SK-N-DZ (cell line): Measurements from ENCODE around the gene WNK1.
"Not testable (repeated sequence)": the region's sequence is repeated elsewhere in the genome, so short reads cannot be mapped to it uniquely, and the experiment has no call there.

Experiments used
- DNase-seq: peaks from one replicate; pipeline ENCODE4 v3.0.0-alpha.2; 2015; ENCODE audit warnings: low spot score

WNK1 gene

DNA sequence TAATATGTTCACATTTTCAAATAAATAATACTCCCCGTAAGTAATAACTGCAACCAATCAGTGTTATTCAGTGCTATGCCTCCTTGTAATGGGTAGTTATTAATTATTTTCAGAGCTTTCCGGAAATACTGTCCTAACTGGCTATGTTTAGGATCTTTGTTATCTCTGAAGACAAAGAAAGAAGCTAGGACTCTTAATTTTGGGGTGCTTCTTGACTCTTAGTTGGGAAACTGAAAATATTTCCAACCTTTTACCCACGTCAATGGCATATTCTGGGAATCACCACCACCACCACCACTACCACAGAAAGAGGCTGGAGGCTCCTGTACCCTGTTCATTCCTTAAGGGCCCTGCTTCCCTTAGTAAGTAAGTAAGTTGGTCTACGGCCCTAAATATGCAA lies 158.0 kb downstream of the WNK1 start:
- no peak for DNase-seq

DNA sequence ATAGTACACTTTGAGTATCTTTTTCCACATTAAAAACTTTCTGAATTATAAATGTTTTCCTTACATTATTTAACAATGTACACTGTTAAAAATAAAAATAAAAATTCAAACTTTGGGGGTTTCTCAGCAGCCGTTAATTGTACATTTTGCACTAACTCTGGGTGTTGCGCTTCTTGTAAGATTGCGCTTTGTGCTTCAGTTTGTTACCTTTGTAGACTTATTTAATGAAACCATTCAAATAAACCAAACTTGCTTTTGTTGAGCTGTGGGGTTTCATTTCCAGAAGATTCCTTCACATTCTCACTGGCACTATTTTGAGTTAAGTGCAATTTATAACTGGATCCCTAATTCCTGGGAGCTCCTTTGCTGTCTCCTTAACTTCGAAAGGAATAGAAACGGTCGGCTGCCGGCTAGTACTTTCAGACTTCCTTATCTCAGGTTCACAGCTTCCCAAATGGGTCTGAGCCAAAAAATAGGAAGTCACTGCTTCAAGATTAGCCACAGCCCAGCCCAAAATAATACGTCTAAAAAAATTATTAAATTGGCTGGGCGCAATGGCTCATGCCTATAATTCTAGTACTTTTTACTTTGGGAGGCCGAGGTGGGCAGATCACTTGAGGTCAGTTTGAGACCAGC lies 158.9 kb downstream of the WNK1 start:
- DNase-seq: no peak

DNA sequence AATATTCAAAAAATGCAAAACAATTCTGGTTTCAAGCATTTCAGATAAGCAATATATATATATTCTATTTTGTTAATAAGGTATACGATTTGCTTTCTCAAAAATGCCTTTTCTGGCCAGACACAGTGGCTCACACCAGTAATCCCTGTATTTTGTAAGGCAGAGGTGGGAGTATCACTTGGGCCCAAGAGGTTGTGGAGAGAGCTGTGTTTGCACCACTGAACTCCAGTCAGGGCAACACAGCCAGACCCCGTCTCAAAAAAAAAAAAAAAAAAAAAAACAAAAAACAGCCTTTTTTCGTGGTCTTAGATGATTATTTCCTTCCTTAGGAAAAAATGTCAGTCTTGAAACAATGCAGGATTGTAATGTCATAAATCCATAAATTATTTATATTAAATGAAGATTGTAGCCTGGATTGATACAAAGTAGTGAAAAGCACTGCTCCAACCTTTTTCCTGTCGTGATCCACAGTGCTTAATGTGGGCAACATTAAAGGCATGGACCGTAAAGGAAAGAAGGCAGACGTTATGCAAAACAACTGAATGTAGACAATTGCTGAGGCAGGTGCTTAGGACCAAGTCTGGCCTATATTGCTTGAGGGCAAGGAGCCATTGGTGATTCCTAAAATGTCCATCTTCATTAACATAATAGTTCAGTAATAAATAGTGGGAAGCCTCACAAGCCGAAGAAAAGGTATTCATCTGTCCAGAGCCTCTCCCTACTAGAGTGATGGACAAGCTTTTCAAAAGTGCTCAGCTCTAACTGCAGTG lies 160.3 kb downstream of the WNK1 start:
- DNase-seq: no peak

DNA sequence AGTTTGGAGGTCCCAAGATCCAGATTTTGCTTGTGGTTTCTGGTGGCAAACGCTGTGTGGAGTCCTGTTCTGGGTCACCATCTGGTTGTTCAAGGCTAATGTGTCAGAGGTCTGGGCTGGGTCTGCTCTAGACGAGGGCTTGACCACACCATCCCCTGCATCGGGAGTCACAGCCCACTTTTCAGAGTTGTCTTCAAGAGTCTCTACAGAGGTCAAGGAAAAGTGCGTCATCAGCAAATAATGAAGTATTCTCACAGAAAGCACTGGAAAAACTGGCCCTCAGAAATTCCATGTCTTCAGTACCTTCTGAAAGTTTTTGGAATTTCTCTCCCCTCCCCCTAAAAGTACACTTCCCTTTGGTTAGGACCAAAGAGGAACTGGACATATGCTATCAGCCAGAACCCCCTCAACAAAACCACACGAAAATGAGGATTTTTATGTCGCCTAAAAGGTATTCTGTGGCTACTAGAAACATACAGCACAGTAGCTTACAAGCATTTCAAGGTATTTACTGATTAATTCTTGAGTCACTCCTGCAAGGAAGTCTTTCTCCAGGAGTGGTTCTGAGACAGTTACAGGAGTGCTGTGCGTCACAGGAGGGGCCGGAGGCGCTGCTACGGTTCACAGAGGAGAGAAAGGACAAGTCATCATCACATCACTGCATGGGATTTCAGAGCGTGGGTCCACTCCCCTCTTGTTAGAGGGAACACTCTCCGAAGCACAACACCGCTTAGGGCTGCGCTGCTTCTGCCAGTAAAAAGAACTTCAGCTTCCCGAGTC lies 161.7 kb downstream of the WNK1 start:
- DNase-seq: no peak

DNA sequence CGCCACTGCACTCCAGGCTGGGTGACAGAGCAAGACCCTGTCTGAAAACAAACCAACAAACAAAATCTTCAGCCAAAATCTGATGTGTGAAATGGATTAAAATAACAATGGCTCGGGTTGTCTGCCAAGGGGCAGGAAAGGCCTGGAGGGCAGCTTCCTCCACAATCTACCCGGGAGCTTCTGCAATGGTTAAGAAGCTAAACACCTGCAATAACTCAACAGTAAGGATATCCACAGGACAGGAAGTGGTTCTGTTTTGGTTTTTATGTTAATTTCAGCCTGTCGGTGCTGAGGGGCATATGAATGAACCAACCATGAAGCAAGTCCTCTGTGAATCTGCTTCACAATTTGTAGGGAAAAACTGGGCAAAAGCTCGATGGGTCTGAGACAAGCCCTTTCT lies 162.7 kb downstream of the WNK1 start:
- no peak for DNase-seq

DNA sequence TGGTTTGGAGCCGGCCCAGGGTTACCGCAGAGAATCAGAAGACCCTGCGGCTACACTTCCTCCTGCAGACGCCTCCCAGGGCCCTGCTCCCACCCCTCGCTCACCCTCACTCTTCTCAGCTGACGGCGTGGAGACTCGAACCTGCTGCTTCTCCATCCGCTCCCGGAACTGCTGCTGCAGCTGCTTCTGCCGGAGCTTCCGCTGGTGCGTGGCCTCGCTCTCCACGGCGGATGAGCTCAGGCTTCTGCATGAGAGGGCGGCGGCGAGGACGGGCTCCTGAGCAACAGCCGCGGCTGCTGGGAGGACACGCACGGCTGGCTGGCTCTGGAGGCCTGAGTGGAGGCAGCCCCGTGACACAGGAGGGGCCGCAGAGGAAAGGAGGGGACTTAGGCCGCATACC lies 163.9 kb downstream of the WNK1 start:
- DNase-seq: no peak

DNA sequence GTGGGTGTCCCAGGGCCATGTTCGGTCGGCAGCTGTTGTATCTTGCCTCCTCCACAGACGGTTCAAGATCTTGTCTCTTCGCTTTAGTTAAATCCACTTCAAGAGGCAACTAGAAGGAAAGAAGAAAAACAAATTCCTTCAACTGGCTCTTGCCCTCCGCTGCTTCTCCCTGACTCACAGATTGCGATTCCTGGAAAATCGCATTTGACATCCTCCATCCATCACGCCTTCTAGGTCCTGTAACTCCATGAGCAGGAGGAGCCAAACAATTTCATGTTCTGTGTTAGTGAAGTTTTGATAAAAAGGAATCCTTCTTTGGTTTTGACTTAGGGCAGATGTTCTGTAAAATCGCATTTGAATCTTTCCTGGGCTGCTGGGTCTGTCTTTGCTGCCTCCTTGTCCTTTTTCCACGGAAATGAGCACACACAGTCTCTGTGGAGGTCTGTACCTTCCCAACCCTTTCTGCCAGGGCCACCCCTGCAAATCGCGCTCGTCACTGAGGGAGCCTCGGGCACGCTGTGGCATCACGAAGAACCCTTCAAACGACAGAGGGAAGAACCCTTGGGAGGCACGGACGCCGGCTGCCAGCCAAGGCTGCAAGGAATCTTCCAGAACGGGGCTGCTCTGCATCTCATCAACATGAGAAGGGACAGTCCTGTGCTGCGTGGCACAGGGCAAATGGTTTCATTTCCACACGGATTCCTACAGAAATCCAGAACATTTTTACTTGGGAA lies 164.5 kb downstream of the WNK1 start:
- DNase-seq: no peak

DNA sequence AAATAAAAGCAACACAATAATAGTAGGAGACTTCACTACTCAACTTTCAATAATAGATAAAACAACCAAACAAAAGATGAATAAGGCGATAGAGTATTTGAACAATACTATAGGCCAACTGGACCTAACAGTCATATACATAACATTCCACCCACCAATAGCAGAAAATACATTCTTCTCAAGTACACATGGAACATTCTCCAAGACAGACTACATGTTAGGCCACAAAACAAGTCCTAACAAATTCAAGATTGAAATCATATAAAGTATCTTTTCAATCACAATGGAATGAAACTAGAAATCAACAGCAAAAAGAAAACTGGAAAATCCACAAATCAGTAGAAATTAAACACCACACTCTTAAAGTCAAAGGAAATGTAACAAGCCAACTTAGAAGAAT lies 168.3 kb downstream of the WNK1 start:
- no peak for DNase-seq

DNA sequence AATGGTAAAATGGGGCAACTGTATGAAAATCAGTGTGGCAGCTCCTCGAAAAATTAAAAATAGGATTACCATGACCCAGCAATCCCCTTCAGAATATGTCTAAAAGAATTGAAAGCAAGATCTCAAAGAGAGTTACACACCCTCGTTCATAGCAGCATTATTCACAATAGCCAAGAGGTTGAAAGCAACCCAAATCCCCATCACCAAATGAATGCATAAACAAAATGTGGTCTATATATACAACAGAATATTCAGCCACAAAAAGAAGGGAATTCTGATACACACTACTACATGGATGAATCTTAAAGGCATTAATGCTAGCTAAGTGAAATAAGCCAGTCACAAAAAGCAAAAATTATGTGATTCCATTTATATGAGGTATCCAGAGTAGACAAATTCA lies 169.9 kb downstream of the WNK1 start:
- no peak for DNase-seq

DNA sequence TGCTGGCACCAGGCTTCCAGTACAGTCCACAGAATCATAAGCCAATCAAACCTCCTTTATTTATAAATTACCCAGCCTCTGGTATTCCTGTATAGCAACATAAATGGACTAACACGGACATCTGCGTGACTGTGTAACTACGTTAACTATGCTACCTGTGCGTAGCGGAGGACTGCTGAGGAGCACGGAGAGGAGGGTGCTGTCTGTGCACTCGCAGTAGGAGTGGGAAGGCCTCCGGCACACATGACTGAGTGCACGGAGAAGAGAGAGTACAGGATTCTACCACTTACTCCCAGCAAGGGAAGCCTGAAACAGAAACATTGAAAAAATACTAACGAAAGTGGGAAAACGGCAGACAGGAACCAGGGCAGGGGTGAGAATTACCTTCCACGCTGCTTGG lies 174.3 kb downstream of the WNK1 start:
- DNase-seq: no peak

DNA sequence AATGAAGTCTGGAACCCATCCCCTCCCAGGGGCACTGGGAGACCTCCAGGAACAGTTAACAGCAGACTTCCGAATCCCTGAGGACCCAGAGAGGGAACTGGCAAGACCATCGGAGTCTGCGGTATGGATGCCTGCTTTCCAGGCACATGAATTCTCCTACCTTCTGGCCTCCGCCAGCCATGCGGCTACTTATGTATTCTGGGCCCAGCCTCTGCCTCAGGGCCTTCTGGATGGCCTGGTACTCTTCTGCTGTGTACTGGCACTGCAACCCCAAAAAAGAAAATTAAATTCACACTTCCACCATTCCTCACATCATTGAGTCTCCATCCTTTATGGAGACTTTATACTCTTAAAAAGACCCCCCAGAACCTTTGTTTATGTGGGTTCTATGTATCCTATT lies 178.7 kb downstream of the WNK1 start:
- DNase-seq: no peak

DNA sequence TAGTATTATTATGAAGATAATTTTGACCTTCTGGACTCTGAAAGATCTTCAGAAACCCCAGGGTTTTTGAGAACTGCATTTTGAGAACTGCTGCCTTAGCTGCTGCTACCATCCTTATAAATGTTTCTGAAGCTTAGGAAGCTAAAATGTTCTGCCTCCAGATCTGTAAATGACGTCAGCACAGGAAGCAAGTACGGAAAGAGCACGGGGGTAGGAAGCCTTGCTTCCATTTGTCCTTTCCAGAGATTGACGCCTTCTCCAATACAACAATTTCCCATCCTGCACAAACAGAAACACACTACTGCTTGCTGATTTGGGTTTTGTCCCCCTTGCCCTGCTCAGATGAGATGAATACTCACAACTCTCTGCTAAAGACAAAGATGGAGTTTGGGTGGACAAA lies 179.2 kb downstream of the WNK1 start:
- DNase-seq: no peak

DNA sequence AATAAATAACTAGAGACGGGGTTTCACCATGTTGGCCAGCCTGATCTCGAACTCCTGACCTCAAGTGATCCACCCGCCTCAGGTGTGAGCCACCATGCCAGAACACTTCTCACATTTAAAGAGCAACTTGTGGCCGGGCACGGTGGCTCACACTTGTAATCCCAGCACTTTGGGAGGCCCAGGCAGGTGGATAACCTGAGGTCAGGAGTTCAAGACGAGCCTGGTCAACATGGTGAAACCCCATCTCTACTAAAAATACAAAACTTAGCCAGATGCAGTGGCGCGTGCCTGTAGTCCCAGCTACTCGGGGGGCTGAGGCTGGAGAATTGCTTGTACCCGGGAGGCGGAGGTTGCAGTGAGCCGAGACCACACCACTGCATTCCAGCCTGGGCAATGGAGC lies 183.5 kb downstream of the WNK1 start:
- not testable (repeated sequence) for DNase-seq

DNA sequence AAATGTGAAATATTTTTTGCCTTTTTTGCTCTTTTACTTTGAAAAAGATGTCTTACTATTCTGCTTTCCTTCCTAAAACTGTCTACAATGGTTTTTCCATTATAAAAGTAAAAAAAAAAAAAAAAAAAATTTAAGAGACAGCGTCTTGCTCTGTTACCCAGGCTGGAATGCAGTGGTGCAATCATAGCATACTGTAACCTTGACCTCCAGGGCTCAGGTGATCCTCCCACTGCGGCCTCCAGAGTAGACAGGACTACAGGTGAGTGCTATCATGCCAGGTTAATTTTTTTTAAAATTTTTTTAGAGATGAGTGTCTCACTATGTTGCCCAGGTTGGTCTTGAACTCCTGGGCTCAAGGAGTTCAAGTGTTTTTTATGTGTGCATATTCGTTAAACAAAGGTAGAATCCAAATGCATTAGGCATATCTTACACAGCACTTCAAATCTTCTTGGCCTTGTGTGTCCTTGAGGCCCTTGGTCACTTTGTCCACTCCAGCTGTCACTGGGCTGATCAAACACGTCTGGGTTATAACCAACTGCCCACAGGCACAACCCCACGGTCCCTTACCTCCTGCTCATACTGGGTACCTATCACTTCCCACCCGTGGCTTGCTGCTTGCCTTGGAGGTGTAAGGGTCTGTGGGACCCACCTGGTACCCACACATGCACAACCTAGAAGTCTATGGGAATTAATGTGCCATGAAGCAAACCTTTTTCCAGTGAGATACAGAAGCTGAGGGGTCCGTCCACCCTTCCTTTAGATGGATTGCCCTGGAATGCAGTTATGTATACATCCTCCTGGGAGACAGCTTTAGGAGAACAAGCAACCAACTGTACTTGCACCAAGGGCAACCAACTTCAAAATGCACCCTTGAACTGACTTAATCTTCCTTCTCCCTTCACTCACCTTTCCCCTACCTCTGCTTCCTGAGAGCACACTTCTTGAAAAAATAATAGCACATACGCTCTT lies 184.3 kb downstream of the WNK1 start:
- no peak for DNase-seq

DNA sequence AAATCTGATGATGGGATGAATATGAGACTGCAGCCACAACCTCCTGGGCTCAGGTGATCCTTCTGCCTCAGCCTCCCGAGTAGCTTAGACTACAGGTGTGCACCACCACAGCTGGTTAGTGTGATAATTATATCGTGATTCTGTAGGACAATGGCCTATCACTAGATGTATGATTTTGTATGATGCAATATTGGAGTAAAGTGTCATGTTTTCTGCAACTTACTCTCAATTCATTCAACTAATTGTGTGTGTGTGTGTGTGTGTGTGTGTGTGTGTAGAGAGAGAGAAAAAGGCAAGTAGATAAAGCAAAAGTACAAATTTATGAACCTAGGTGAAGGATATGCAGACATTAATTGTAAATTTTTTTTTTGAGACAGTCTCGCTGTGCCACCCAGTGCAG lies 186.4 kb downstream of the WNK1 start:
- no peak for DNase-seq

DNA sequence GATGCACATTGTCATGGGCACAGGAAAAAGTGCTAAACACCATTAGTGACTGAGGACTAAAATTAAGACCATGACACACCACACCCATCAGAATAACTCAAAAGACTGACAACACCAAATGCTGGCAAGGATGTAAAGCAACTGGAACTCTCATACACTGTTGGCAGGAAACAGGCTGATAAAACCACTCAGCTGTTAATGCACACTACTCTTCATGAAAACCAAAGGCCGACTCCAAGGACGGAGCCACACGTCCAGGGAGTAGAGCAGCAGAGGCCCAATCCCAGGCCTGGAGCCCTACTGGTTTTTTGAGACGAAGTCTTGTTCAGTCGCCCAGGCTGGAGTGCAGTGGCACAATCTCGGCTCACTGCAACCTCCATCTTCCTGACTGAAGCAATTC lies 190.7 kb downstream of the WNK1 start:
- no peak for DNase-seq

DNA sequence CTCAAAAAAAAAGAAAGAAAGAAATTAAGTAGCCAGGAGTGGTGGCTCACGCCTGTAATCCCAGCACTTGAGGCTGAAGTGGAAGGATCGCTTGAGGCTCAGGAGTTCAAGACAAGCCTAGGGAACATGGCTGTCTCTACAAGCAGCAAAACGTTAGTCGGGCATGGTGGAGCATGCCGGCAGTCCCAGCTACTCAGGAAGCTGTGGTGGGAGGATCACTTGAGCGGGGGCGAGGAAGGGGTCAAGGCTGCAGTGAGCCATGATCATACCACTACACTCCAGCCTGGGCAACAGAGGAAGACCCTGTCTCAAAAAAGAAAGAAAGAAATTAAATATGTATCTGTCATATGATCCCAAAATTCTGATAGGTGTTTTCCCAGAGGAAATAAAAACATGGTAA lies 191.8 kb downstream of the WNK1 start:
- no peak for DNase-seq

DNA sequence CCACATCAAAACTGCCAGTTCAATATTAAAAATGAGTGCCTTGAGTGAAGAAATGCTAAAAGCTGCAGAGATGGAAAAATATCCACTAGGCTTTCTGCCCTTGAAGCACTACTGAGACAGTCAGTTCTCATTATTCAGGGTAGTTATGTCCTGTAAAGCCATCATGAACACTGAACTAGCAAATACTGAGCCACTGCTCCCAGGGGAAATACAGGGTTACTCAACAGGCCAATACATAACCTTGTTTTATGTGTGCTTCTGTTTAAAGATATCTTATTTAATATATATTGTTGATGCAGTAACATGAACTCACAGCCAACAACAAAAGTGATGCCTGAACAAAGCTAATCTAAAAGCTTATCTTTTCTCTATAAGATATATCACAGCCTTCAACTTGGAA lies 193.8 kb downstream of the WNK1 start:
- no peak for DNase-seq

DNA sequence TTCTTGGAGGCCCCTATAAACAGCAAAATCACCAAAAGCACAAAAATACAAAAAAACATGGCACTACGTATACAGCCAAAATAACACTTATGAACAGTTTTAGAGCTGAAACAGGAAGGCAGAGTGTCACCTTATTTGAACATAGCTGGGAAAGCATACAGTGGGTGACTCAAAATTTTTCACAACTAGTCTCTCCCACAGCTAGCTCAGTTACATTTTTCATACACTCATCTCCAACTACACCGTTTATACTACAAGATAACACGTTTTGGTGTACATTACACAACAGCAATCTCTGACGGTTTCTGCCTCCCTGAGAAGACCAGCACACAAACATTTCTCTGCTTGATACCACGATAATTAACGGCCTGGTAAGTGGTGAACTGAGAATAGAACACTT lies 194.3 kb downstream of the WNK1 start:
- no peak for DNase-seq

DNA sequence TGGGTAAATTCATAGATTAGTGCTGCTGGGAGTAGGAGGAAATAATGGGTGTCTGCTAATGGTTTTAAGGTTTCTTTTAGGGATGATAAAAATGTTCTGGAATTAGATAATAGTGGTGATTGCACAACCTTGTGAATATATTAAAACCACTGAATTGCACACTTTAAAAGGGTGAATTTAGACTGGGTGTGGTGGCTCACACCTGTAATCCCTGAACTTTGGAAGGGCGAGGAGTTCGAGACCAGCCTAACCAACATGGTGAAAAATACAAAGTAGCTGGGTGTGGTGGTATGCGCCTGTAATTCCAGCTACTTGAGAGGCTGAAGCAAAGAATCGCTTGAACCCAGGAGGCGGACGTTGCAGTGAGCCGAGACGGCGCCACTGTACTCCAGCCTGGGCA lies 195.9 kb downstream of the WNK1 start:
- DNase-seq: no peak
